ENCODE results near the gene TUBA3C.

TUBA3C gene

DNA sequence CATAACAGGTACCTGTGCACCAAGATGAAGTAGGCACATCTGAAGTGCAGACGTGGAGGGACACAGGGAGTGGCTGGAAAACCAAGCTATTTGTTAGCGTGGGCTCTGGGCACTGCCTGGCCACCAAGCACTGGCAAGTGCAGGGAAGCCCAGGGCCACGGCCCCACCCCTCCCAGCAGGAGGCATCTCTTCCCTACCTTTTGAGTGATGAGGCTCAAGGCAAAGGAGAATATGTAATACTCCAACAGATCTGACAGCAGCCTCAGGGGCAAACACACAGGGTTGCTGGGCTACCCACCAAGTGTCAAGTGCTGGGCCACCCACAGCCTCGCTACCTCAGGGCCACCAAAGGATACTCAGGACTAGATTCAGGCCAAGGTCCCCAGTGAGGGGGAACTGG lies 11.6 kb downstream of the TUBA3C start:
- DNase-seq, result no peak
- intact Hi-C loops (cut with DNase I), result no loop called here

DNA sequence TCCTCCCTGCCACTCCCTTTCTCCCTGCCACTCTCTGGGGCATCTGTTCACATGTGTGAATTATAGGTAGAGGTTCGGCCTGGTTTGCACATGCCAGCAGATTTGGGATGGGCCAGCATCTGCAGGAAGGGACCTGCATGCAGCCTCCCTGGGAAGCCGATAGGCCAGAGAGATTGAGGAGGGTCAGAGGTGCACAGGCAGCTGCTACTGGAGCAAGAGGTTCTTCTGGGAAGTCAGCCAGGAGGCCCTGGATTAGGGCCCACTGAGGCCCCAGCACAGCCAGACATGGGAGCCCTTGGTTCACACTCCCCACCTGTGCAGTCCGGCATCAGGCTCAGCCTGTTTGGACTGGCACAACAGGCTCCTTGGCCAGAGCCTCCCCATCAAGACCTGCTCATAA lies 12.1 kb downstream of the TUBA3C start:
- intact Hi-C loops (cut with DNase I), result no loop called here
- peak in 1 of 10 donors; percentile 77 for DNase-seq

DNA sequence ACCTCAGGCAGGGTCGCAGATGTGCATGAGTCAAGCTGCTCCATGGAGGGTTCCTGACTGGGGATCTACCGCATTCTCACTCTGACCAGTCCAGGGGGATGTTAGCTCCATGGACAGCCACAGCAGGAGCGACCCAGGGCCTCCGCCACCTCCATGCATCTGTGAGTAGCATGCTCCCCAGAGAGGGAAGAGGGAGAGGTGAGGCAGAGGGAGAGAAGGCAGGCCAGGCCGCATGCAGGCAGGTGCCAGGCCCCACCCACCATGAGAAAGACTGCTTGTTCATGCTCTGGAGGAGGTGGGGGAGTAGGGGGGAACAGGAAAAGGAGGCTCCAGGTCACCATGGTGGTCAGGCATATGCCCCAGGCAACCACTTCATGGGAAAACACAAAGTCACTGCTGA lies 20.3 kb downstream of the TUBA3C start:
- peak in 1 of 10 donors; percentile 48 for DNase-seq
- intact Hi-C loops (cut with DNase I), result no loop called here

DNA sequence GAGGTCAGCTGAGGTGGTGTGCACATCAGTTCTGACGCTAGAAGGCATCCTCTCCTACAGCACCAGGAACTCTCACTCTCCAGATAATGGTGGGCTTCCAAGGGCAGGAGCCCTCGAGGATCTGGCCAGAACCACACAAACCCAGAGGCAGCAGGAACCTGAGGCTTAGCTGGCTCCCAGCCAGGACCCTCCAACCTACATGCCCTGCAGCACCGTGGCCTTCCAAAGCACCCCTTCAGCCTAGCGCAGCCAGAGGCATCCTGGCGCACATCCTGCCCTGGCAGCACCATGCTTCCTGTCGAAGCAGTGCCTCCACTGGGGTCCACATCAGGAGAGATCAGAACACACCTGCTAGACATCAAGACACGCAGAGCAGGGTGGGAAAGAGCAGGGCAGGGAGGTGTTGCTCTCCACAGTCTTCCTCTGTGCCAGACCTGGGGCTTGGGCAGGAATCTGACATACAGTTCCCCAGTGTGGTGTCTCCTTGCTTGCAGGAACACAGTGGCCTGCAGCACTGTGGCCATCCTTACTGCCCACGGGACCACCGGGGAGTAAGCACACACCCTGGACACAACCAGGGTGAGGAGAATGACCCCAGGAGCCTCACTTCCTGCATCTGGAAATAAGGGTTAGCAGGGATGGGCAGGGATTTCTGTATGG lies 21.7 kb downstream of the TUBA3C start:
- DNase-seq, result peak in 1 of 10 donors; percentile 67
- intact Hi-C loops (cut with DNase I), result no loop called here

DNA sequence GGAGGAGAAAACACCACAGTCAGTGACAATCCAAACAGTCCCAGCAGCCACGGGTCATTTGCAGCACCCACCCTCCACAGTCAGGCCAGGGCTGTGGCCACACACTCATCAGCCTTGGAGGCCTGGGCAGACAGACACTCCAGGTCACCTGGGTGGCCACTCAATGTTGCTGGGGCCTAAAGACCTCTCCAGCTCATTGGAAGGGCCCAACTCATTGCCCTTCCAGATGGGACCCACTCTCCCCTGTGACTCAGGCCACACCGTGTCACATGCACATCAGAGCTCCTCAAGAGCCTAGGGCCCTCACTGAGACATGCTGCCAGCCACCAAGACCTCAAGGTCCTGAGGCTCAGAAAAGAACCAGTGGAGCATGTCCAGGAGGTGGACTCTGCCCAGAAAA lies 22.4 kb downstream of the TUBA3C start:
- intact Hi-C loops (cut with DNase I), result no loop called here
- DNase-seq, result peak in 1 of 10 donors; percentile 62

DNA sequence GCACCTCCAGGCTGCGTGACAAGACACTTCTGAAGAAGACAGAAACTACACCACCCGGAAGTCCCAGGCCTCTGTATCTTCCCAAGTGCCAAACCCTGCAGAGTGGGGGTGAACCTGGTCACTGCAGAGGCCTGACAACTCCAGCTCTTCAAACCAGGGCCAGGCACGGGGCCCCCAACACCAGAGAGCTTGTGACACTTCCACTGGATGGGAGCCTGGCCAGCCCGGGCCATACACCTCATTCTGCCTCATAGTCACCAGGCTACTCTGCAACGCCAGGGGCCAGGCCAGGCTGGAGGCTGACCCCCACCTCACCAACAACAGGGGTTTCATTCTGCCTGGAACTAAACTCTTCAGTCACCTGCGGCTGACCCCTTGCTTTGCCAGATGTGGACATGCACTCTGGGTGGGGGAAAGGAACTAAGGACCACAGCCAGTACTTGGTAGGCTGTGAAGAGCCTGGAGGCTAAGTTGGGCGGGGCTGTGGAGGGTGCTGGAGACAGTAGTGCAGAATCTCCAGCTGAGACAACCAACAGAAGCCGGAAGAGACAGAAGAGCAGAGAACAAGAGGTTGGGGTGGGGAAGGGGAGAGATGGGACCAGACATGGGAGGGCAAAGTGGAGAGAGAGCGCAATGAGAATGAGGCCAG lies 23.0 kb downstream of the TUBA3C start:
- peak in 1 of 10 donors; percentile 84 for DNase-seq
- intact Hi-C loops (cut with DNase I), result no loop called here

DNA sequence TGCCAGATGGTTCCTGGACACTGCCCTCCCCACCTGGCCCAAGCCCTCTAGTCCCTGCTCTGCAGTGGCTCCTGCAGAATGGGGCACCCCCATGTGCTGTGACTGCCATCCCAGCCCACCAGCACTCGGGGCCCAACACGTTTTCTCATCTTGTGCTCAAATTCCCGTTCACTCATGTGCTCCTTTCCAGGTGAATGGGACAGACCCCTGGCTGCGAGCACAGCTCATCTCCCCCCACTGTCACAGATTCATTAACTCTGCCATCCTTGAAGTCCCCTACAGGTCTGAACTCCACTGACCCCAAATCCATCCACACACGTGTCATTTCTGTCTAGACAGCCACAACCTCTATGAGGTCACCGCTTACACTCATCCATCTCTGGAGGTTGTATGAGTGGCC lies 23.6 kb downstream of the TUBA3C start:
- peak in 1 of 10 donors; percentile 9 for DNase-seq
- intact Hi-C loops (cut with DNase I), result no loop called here

DNA sequence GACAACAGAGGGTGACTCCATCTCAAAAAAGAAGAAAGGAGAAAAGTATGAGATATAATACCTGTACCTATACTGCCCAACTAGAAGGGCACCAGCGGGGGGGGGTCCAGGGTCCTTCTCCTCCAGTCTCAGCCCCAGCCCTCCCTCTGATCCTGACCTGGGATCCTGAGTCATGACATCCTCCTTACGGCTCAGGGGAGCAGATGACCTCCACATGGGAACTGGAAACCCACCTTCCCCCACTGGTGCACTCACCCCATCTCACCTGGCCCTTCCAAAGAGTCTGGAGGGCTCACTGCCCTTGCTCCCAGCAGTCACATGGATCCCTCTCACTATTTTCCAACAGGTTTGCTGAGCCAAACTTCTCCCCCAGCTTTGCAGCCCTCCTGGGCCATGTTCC lies 24.2 kb downstream of the TUBA3C start:
- DNase-seq, result peak in 1 of 10 donors; percentile 17
- intact Hi-C loops (cut with DNase I), result no loop called here

DNA sequence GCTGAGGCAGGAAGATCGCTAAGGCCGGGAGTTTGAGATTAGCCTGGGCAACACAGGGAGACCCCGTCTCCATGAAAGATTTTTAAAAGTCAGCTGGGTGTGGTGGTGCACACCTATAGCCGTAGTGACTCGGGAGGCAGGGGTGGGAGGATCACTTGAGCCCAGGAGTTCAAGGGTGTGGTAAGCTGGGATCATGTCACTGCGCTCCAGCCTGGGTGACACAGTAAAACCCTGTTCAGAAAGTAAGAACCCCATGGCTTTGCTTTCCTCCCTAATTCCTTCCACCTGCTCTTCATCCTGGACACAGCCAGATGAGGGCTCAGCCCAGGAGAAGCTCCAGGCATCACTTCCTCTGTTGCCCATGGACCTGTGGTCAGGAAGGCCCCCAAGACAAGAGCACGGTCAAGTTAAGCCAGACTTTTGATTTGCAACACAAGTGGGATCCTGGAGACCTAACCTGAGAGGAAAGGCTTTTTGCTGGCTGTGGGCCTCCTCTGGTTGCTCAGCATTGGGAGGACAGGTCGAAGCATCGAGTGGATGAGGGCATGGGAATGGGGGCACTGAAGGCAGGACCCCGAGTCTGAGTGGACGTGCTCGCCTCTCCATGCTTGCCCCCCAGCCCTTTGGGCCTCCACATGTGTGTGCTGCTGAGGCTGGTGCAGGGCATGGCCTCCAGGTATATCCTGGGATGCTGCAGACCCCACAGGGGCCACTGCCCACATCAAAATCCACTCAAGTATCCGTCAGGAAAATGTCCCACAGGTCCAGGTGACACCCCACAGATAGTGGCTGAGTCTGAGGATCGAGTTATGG lies 25.4 kb downstream of the TUBA3C start:
- intact Hi-C loops (cut with DNase I), result no loop called here
- peak in 1 of 10 donors; percentile 18 for DNase-seq

DNA sequence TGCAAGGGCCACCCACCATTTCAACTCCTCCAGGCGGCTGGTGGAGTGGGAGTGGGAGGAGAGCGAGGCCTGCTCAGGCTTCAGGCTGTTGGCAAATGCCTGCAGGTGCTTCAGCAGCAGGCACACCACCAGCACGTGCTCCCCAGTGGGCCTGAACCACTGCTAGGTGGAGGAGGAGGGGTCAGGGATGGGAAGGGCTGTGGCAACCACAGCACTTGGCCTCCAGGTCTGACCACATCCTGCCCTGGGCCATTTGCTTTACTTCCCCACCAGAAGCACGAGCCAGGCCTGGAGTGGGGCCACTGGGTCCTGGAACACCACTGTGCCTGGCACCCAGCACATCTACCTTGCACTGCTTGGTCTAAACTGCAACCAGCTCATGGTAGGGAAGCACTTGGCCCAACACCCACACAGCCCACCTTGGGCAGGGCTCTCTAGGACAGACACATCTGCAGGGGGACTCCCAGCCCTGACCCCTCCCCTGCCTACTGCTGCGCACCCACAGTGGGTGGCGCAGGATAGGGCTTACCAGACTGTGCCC lies 26.2 kb downstream of the TUBA3C start:
- DNase-seq, result peak in 1 of 10 donors; percentile 64
- intact Hi-C loops (cut with DNase I), result no loop called here

DNA sequence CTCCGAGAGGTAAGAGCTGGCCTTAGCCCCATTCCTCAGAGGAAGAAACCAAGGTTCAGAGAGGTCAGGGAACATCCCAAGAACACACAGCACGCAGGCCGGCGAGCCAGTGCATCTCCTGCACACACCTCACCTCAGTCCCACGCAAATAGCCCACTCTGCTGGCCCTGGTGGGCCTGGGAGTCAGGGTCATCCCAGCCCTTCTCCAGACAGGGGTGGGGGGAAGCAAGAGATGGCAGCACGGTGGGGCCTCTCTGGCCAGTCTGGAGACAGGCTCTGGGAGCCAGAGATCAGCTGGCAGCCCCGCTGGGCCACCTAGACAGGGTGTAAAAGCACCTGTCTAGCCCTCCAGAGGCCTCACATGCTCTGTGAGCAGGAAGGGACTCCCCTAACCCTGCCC lies 26.8 kb downstream of the TUBA3C start:
- peak in 1 of 10 donors; percentile 56 for DNase-seq
- intact Hi-C loops (cut with DNase I), result no loop called here

DNA sequence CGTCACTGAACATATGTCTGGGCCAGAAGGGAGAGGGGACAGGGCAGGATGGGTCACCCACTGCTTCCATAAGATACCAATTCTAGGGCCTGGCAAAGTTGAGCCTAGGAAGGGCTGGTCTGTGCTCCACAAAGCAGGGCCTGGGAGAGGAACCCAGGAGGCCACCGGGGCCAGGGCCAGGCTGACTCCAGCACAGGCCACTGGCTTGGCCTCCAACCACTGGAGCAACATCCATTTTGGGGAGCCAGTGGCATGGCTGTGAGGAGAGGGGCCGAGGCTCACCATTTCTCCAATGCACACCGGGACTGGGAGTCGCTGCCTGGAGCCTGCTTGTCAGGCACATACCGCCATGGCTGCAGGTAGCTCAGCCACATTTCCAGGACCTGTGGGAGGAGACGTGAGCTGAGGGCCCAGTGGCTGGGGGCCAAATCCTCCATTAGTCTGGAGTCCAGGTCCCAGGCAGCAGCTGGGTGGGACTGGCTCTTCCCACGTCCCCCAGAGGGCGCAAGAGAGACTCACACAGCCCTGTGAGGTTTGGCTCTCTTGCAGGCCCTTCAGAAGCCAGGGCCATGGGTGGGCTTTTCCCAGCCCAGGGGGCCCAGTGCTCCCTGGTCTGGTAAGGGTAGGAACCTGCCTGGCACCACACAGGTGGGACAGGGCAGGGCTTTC lies 27.7 kb downstream of the TUBA3C start:
- no peak for DNase-seq
- intact Hi-C loops (cut with DNase I), result no loop called here

DNA sequence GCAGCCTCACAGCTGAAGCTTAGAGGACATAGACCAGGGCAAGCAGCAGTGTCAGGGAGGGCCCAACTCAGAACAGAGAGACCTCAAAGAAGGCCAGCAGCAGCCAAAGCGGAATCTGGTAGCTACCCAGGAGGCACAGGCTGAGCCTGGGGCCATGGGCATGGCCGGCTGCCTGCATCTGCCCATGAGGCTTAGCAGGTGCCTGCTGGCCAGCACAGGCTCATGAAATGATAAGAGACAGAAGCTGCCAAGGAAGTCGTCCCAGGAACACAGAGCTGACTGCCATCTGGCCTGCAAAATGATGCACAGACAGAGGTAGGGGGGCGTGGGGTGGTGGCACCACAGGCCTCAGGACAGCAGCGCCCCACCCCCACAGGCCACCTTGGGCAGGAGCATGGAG lies 29.2 kb downstream of the TUBA3C start:
- intact Hi-C loops (cut with DNase I), result no loop called here
- DNase-seq, result peak in 1 of 10 donors; percentile 66

DNA sequence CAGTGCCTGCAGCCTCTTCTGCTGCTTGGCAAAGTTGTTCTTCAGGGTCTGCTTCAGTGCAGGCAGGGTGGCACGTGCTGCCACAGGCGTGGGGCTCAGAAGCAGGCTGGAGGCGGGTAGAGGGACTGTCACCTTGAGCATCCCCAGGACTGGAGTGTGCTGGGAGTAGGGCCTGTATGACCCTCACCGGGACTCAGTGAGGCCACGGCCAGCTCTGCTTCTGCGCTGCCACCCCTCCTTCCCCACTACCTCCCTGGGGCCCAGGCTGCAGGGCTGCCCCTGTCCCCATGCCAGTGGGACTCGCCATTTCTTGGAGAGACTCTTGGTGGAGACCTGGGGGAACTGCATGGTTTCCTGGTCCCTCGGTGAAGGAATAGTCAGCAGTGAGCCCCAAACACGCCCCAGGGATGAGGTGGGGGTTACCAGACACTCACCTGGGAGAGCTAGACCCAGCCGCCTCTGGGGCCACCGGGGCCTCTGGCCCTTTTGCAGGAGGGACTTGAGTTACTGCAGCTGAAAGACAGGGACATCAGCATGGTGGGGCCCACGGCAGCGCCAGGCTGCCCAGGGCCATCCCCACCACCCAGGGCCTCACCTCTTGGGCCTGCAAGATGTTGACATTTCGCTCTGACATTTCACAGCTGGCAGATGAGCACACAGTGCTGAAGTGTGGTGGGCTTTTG lies 29.9 kb downstream of the TUBA3C start:
- peak in 1 of 10 donors; percentile 72 for DNase-seq
- intact Hi-C loops (cut with DNase I), result no loop called here

DNA sequence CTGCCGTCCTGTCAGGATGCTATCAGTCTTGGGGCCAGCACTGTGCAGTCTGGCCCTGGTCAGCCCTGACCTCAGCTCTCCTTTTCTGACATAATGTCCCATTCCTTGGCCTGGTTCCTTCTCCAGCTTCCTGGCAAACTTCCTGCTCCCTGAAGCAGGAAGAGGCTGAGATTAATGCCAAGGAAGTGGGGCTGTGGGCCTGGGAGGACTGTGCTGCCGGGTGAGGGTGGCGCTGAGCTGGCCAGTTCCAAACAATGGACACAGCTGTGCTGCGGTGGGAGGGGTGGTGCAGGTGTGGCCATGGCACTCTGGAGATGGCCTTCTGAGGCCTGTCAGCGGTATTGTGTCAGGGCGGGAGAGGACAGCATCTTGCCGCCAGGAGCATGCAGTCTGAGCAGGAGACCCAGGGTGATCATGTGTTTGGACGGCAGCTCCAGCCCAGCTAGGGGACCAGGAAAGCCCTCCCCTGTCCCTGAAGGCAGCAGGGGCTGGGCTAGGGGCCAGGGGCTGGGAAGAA lies 30.9 kb downstream of the TUBA3C start:
- DNase-seq, result peak in 2 of 10 donors; percentile 57 to 61

DNA sequence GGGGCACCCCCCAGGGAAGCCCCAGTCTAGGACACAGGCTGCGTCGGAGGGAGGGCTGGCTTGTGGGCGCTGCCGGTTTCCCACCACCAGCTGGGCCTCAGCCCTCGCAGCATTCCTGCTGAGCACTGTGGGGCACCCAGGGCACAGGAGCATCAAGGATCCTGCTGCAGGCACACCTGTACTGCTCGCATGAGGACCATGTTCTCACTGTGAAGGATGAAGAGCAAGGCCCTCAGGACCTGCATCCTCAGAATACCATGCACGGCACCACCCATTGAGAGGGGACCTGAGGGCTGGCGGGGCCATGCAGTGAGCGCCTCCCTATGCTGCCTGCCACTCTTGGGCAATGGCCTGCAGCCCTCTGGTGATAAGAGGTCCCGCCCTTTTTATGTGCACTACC lies 31.4 kb downstream of the TUBA3C start:
- peak in 2 of 10 donors; percentile 30 to 57 for DNase-seq
- intact Hi-C loops (cut with DNase I), result no loop called here

More for the DNA sequence above, 30.9 kb downstream of the TUBA3C start:
- intact Hi-C loops (cut with DNase I), result no loop called here

DNA sequence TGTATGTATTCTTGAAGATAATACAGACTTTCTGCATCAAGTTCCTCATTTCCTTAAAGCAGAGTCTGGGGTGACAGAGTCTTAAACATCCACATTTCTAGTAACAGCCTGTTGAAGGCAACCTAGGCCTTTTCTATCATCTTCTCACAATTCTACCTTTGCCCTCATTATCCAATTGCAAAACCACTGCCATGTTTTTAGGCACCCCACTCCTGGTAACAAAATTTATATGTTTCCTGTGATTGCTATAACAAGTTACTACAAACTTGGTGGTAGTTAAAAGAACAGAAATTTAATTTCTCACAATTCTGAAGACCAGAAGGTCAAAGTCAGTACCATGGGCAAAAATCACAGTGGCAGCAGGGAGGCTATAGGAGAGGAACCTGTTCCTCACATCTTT lies 33.1 kb downstream of the TUBA3C start:
- no peak for DNase-seq
- intact Hi-C loops (cut with DNase I), result no loop called here
